Right renal pelvis (tissue), 4 donors: ENCODE results near the gene CIDEC. TPM values are rescaled to one million over a fixed set of nuclear protein-coding genes. Genes with fewer than 3 reads are reported as not detected.

Experiments
- DNase-seq, 4 donors: peaks; one replicate each; pipeline ENCODE4 v3.0.0-alpha.2; 2013; ENCODE audit warnings: low read depth in 4 of 4, low spot score in 3 of 4, missing footprints in 1 of 4
- polyA plus RNA-seq, 4 donors: library from polyadenylated mRNA; unstranded; fragments of 120-200 nt; gene quantifications; one replicate each; pipeline ENCODE4 v1.2.1, GENCODE V29; 2013; ENCODE audit not compliant: insufficient read length in 4 of 4

The CIDEC gene
- under 1 TPM in 1 of 4 donors, not detected in 3; 0.09 TPM for polyA plus RNA-seq

GRCh38 chr3:9879830-9880549 lies at the start of gene CIDEC:
TSS of gene CIDEC (minus strand) at chr3:9880253. CDS start at chr3:9878486, 1,767 bp downstream.
- DNase-seq = no peak

GRCh38 chr3:9928158-9928557 lies 48.1 kb upstream of the CIDEC start:
- DNase-seq = no peak

GRCh38 chr3:9918261-9919038 lies 38.4 kb upstream of the CIDEC start:
- no peak for DNase-seq

GRCh38 chr3:9917820-9918219 lies 37.8 kb upstream of the CIDEC start:
- no peak for DNase-seq

- peak in 2 of 4 donors; percentile 60 to 70 for DNase-seq
Observed at GRCh38 chr3:9916734-9917680, 37.0 kb upstream of the CIDEC start, which contains the start of gene IL17RC. TSS of gene IL17RC (plus strand) at chr3:9917098. CDS start at chr3:9917316, 218 bp downstream.

- DNase-seq = no peak
Observed at GRCh38 chr3:9916346-9916733, 36.3 kb upstream of the CIDEC start.

GRCh38 chr3:9915254-9916141 lies 35.4 kb upstream of the CIDEC start:
- peak in 2 of 4 donors; percentile 47 to 55 for DNase-seq

GRCh38 chr3:9914559-9915253 lies 34.7 kb upstream of the CIDEC start:
- DNase-seq = no peak

GRCh38 chr3:9914011-9914410 lies 34.0 kb upstream of the CIDEC start:
- no peak for DNase-seq

- DNase-seq = no peak
Observed at GRCh38 chr3:9913601-9914000, 33.5 kb upstream of the CIDEC start.

GRCh38 chr3:9912294-9912935 lies 32.4 kb upstream of the CIDEC start:
- no peak for DNase-seq

- DNase-seq = no peak
Observed at GRCh38 chr3:9911863-9912262, 31.8 kb upstream of the CIDEC start.

GRCh38 chr3:9909221-9910013 lies 29.4 kb upstream of the CIDEC start:
- DNase-seq = no peak

- DNase-seq = no peak
Observed at GRCh38 chr3:9908286-9908685, 28.2 kb upstream of the CIDEC start.

- DNase-seq = no peak
Observed at GRCh38 chr3:9906480-9906879, 26.4 kb upstream of the CIDEC start.

- no peak for DNase-seq
Observed at GRCh38 chr3:9903904-9904303, 23.9 kb upstream of the CIDEC start.

- DNase-seq = no peak
Observed at GRCh38 chr3:9903238-9903624, 23.2 kb upstream of the CIDEC start.
